ENCODE results near the gene PIK3CB. TPM values are rescaled to one million over a fixed set of nuclear protein-coding genes. Genes with fewer than 3 reads are reported as not detected.
"Not testable (repeated sequence)": the region's sequence is repeated elsewhere in the genome, so short reads cannot be mapped to it uniquely, and the experiment has no call there.

The PIK3CB gene
- total and polyA plus RNA-seq, 7 donors, result 5.8 to 46.3 (median 18.1) TPM

- Histone ChIP-seq H3K27ac (no peak overlapping the region), H3K4me3 (no peak overlapping the region), H3K27me3 (ENCODE audit: insufficient read depth in 3 of 3, low read length in 2 of 3) (no peaks in the 10 kb centered on the region), H3K4me1 (peaks cover 7% of the 10 kb centered on the region), H3K36me3 (ENCODE audit: insufficient read depth in 1 of 2, low read depth in 1 of 2) (no peaks in the 10 kb centered on the region), H3K9me3 (no peaks in the 10 kb centered on the region)
- no peak for ATAC-seq
- intact Hi-C loops (cut with DNase I), result no loop called here
- WGBS, 3 donors, result 51 to 89% (median 66%) methylated on average over 3 of the region's 3 CpGs
- no peak for DNase-seq
- no peak for TF ChIP-seq CTCF (IDR thresholded peaks at IDR 0.05)
These were observed 28.2 kb downstream of the PIK3CB start for GRCh38 chr3:138806376-138807080.

GRCh38 chr3:138803006-138803653, 31.6 kb downstream of the PIK3CB start:
- Histone ChIP-seq H3K4me1 (peaks cover 17% of the 10 kb centered on the region), H3K4me3 (no peak overlapping the region), H3K9me3 (no peaks in the 10 kb centered on the region), H3K27me3 (ENCODE audit: insufficient read depth in 3 of 3, low read length in 2 of 3) (no peaks in the 10 kb centered on the region), H3K36me3 (ENCODE audit: insufficient read depth in 1 of 2, low read depth in 1 of 2) (no peaks in the 10 kb centered on the region), H3K27ac (no peak overlapping the region)
- no peak for ATAC-seq
- WGBS, 3 donors, result 80 to 84% (median 81%) methylated on average over 2 of the region's 2 CpGs
- no peak for TF ChIP-seq CTCF (IDR thresholded peaks at IDR 0.05)
- intact Hi-C loops (cut with DNase I), result no loop called here
- no peak for DNase-seq

- H3K4me1 ChIP-seq, result peaks cover 26% of the 10 kb centered on the region
- H3K36me3 ChIP-seq (ENCODE audit: insufficient read depth in 1 of 2, low read depth in 1 of 2); H3K27ac ChIP-seq; intact Hi-C loops (cut with DNase I); H3K27me3 ChIP-seq (ENCODE audit: insufficient read depth in 3 of 3, low read length in 2 of 3); ATAC-seq; H3K4me3 ChIP-seq; DNase-seq; H3K9me3 ChIP-seq: not testable (repeated sequence)
- 93 to 98% (median 96%) methylated on average over 6 of the region's 6 CpGs for WGBS, 3 donors
These were observed 32.5 kb downstream of the PIK3CB start for GRCh38 chr3:138802223-138802622.

- Histone ChIP-seq H3K27ac (no peak overlapping the region), H3K27me3 (ENCODE audit: insufficient read depth in 3 of 3, low read length in 2 of 3) (no peaks in the 10 kb centered on the region), H3K36me3 (ENCODE audit: insufficient read depth in 1 of 2, low read depth in 1 of 2) (no peaks in the 10 kb centered on the region), H3K9me3 (no peaks in the 10 kb centered on the region), H3K4me1 (peaks cover 30% of the 10 kb centered on the region), H3K4me3 (no peak overlapping the region)
- no peak for ATAC-seq
- TF ChIP-seq CTCF (IDR thresholded peaks at IDR 0.05), result no peak
- 92 to 98% (median 97%) methylated on average over 3 of the region's 3 CpGs for WGBS, 3 donors
- DNase-seq, result no peak
- intact Hi-C loops (cut with DNase I), result no loop called here
These were observed 32.9 kb downstream of the PIK3CB start for GRCh38 chr3:138801792-138802191.

- ATAC-seq (peak in 2 of 4 donors; percentile 34 to 51), DNase-seq (no peak)
- no peak for TF ChIP-seq CTCF (IDR thresholded peaks at IDR 0.05)
- intact Hi-C loops (cut with DNase I), result no loop called here
- H3K4me1 ChIP-seq, result peaks cover 32% of the 10 kb centered on the region
- peaks cover 0 to 6% of the 10 kb centered on the region in 2 donors for H3K36me3 ChIP-seq (ENCODE audit: insufficient read depth in 1 of 2, low read depth in 1 of 2)
- no peak overlapping the region for H3K4me3 ChIP-seq
- no peak overlapping the region for H3K27ac ChIP-seq
- no peaks in the 10 kb centered on the region for H3K9me3 ChIP-seq
- H3K27me3 ChIP-seq (ENCODE audit: insufficient read depth in 3 of 3, low read length in 2 of 3), result no peaks in the 10 kb centered on the region
- 91 to 100% (median 100%) methylated on average over 2 of the region's 2 CpGs for WGBS, 3 donors
These were observed 34.5 kb downstream of the PIK3CB start for GRCh38 chr3:138800248-138800647.

All from psoas muscle (tissue), 8 donors.